Naive thymus-derived CD8-positive, alpha-beta T cell (primary cell): Measurements from ENCODE around the gene SH2B3. TPM values are rescaled to one million over a fixed set of nuclear protein-coding genes. Genes with fewer than 3 reads are reported as not detected.

Source experiments
- ATAC-seq, 2 donors: fragments of 150-1000 bp; cut with Tn5 transposase in 1 of 2; sonication (Bioruptor Pico), chemical (Tn5 transposase) in 1 of 2; 1 replicate in 1 of 2; 2 replicates in 1 of 2; pipeline ENCODE4 v1.10.0; 2021; ENCODE audit warnings: mild to moderate bottlenecking in 2 of 2, moderate library complexity in 2 of 2
- POLR2A ChIA-PET: fragments of 350-600 bp; sonication (Branson Sonifier 250); formaldehyde crosslinking; loops from one replicate; lab custom pipeline; 2021; ENCODE audit warnings: antibody characterized with exemption; lab: Charles Lee
- DNase-seq, 10 donors: peaks; one replicate each; pipeline versions ENCODE4 v3.0.0 to v3.0.0-alpha.2; 2020 to 2022
- H3K27ac Mint-ChIP-seq, 10 donors: one replicate each; pipeline ENCODE4 v1.8.0; 2020 to 2022; ENCODE audit warnings: mild to moderate bottlenecking in 10 of 10, mixed read lengths in 10 of 10, moderate library complexity in 4 of 10, inconsistent platforms in 1 of 10
- H3K27me3 Mint-ChIP-seq, 5 donors: one replicate each; pipeline ENCODE4 v1.8.0; 2021 to 2022; ENCODE audit warnings: mixed read lengths in 5 of 5
- H3K36me3 Mint-ChIP-seq, 3 donors: one replicate each; pipeline ENCODE4 v1.8.0; 2020 to 2022; ENCODE audit warnings: mixed read lengths in 3 of 3, mild to moderate bottlenecking in 2 of 3, inconsistent platforms in 1 of 3
- H3K4me1 Mint-ChIP-seq, 4 donors: one replicate each; pipeline ENCODE4 v1.8.0; 2021 to 2022; ENCODE audit warnings: mixed read lengths in 4 of 4
- H3K4me3 Mint-ChIP-seq, 10 donors: one replicate each; pipeline ENCODE4 v1.8.0; 2020 to 2022; ENCODE audit warnings: mild to moderate bottlenecking in 10 of 10, mixed read lengths in 10 of 10, moderate library complexity in 6 of 10, inconsistent platforms in 1 of 10
- H3K9me3 Mint-ChIP-seq, 9 donors: one replicate each; pipeline ENCODE4 v1.8.0; 2020 to 2022; ENCODE audit warnings: mixed read lengths in 9 of 9, mild to moderate bottlenecking in 3 of 9, inconsistent platforms in 1 of 9, moderate library complexity in 1 of 9
- polyA plus RNA-seq, 3 donors: library from polyadenylated mRNA; unstranded; fragments of 300-500 nt; fragmentation: Illumina TruSeq; gene quantifications; one replicate each; pipeline ENCODE4 v1.2.3, GENCODE V29; 2021
- total RNA-seq, 8 experiments: library from RNA in 2 of 8; stranded (reverse) in 2 of 8; gene quantifications; one replicate each; pipeline ENCODE4 v1.2.3 and lab custom pipeline; 2021 to 2026

SH2B3 gene
- total and polyA plus RNA-seq, 5 experiments from 2014 or later = 2.1 to 12.8 (median 5.3) TPM

GRCh38 chr12:111442301-111443045, 36.8 kb downstream of the SH2B3 start:
- H3K27me3 Mint-ChIP-seq = no peaks in the 10 kb centered on the region
- DNase-seq = no peak
- H3K9me3 Mint-ChIP-seq = no peaks in the 10 kb centered on the region
- H3K4me1 Mint-ChIP-seq = peaks cover 35 to 87% (median 80%) of the 10 kb centered on the region in 4 donors
- ATAC-seq = no peak
- peak overlapping the region in 2 of 10 donors; percentile 9 to 17 for H3K4me3 Mint-ChIP-seq
- H3K36me3 Mint-ChIP-seq = peaks cover 0 to 21% (median 4%) of the 10 kb centered on the region in 3 donors
- H3K27ac Mint-ChIP-seq = peak overlapping the region; percentile 13 to 91 (median 64)
- POLR2A ChIA-PET = interaction anchor here (1.1 to 5.5 kb wide), 4 partner anchors 8 to 75 kb away, joined by 3 to 46 read pairs (median 20); no protein-coding TSS in a partner anchor

GRCh38 chr12:111443086-111443485, 37.4 kb downstream of the SH2B3 start:
- no peaks in the 10 kb centered on the region for H3K9me3 Mint-ChIP-seq
- ATAC-seq (no peak), DNase-seq (no peak)
- H3K27ac Mint-ChIP-seq = peak overlapping the region in 9 of 10 donors; percentile 8 to 91 (median 66)
- H3K4me1 Mint-ChIP-seq = peaks cover 31 to 83% (median 77%) of the 10 kb centered on the region in 4 donors
- H3K36me3 Mint-ChIP-seq = peaks cover 0 to 24% (median 4%) of the 10 kb centered on the region in 3 donors
- H3K27me3 Mint-ChIP-seq = no peaks in the 10 kb centered on the region
- POLR2A ChIA-PET = interaction anchor here (2.9 to 5.5 kb wide), 3 partner anchors 8 to 39 kb away, joined by 10 to 46 read pairs (median 29); no protein-coding TSS in a partner anchor
- H3K4me3 Mint-ChIP-seq = peak overlapping the region in 4 of 10 donors; percentile 7 to 17 (median 12)

DNA sequence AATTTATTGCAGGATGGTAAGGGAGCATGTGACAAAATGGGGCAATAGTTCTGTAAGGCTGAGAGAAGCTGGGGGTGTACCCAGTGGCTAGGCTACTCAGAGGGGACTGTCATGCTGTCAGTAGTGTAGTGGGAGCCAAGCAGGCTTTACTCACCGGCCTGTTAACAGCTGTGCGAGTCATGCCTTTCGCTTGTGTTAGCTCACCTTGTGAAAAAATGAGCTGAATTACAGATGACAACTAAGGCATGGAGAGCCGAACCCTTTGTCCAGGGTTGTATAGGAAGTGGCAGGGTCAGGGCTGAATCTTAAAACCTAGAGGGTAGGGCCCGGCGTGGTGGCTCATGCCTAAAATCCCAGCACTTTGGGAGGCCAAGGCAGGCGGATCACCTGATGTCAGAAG, 37.9 kb downstream of the SH2B3 start:
- no peak for ATAC-seq
- POLR2A ChIA-PET = interaction anchor here (2.5 to 5.5 kb wide), 4 partner anchors 9 to 40 kb away, joined by 8 to 46 read pairs (median 20); no protein-coding TSS in a partner anchor
- H3K27ac Mint-ChIP-seq = peak overlapping the region in 7 of 10 donors; percentile 17 to 91 (median 78)
- no peak for DNase-seq
- peaks cover 27 to 83% (median 74%) of the 10 kb centered on the region in 4 donors for H3K4me1 Mint-ChIP-seq
- no peaks in the 10 kb centered on the region for H3K27me3 Mint-ChIP-seq
- H3K36me3 Mint-ChIP-seq = peaks cover 0 to 27% (median 4%) of the 10 kb centered on the region in 3 donors
- H3K4me3 Mint-ChIP-seq = peak overlapping the region in 5 of 10 donors; percentile 7 to 56 (median 9)
- no peaks in the 10 kb centered on the region for H3K9me3 Mint-ChIP-seq

DNA sequence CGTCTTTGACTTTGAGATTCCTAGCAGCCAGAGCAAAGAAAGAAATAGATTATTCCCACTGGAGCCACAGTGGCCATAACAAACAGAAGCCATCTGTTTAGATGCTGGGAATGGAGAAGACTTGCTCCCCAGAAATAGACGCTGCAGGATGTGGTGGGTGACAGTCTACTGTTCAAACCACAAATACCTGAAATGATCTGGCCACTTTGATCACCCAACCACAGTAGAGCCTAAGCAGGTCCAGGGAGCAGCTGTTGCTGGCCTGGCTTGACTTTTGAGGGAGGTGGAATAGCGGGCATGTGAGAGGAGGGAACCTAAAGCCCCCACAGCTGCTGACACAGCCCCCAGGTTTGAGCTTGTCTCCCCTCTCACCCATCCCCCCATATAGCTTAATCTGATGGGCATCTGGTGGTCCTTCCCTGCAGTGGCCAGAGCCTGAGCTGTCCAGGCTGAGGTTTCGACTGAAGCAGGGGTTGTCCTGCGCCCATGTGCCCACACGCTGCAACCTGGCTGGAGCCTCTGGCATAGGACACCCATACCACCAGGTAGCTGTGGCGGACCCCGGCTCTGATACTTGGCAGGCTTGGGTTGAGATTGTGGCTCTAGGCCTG, 38.7 kb downstream of the SH2B3 start:
- Mint-ChIP-seq H3K4me3 (peak overlapping the region in 9 of 10 donors; percentile 39 to 77 (median 71)), H3K36me3 (peaks cover 0 to 33% (median 4%) of the 10 kb centered on the region in 3 donors), H3K27me3 (no peaks in the 10 kb centered on the region), H3K9me3 (no peaks in the 10 kb centered on the region), H3K27ac (peak overlapping the region; percentile 73 to 95 (median 90)), H3K4me1 (peaks cover 29 to 86% (median 72%) of the 10 kb centered on the region in 4 donors)
- DNase-seq (no peak), ATAC-seq (peak in 1 of 2 donors; percentile 2)
- POLR2A ChIA-PET = interaction anchor here (0.9 to 5.5 kb wide), 9 partner anchors 10 to 76 kb away, joined by 3 to 46 read pairs (median 6); partner anchors contain the start of gene SH2B3

- POLR2A ChIA-PET = interaction anchor here (0.9 to 5.5 kb wide), 10 partner anchors 10 to 77 kb away, joined by 3 to 46 read pairs (median 6); partner anchors contain the start of gene SH2B3
- Mint-ChIP-seq H3K4me3 (peak overlapping the region in 9 of 10 donors; percentile 39 to 77 (median 71)), H3K9me3 (no peaks in the 10 kb centered on the region), H3K27ac (peak overlapping the region; percentile 73 to 95 (median 90)), H3K27me3 (no peaks in the 10 kb centered on the region), H3K4me1 (peaks cover 29 to 83% (median 67%) of the 10 kb centered on the region in 4 donors), H3K36me3 (peaks cover 0 to 40% (median 4%) of the 10 kb centered on the region in 3 donors)
- DNase-seq = peak; percentile 44 to 83 (median 70)
- peak; percentile 98 to 99 for ATAC-seq
Measured at GRCh38 chr12:111444925-111445725, 39.4 kb downstream of the SH2B3 start.

- Mint-ChIP-seq H3K4me3 (peak overlapping the region; percentile 11 to 64 (median 41)), H3K27ac (peak overlapping the region; percentile 63 to 91 (median 86)), H3K4me1 (peaks cover 26 to 81% (median 64%) of the 10 kb centered on the region in 4 donors), H3K27me3 (no peaks in the 10 kb centered on the region), H3K36me3 (peaks cover 0 to 45% (median 4%) of the 10 kb centered on the region in 3 donors), H3K9me3 (no peaks in the 10 kb centered on the region)
- no peak for ATAC-seq
- POLR2A ChIA-PET = interaction anchor here (0.6 to 5.5 kb wide), 9 partner anchors 8 to 49 kb away, joined by 3 to 46 read pairs (median 6); no protein-coding TSS in a partner anchor
- peak in 1 of 10 donors; percentile 5 for DNase-seq
Measured at GRCh38 chr12:111445726-111446581, 40.2 kb downstream of the SH2B3 start.

DNA sequence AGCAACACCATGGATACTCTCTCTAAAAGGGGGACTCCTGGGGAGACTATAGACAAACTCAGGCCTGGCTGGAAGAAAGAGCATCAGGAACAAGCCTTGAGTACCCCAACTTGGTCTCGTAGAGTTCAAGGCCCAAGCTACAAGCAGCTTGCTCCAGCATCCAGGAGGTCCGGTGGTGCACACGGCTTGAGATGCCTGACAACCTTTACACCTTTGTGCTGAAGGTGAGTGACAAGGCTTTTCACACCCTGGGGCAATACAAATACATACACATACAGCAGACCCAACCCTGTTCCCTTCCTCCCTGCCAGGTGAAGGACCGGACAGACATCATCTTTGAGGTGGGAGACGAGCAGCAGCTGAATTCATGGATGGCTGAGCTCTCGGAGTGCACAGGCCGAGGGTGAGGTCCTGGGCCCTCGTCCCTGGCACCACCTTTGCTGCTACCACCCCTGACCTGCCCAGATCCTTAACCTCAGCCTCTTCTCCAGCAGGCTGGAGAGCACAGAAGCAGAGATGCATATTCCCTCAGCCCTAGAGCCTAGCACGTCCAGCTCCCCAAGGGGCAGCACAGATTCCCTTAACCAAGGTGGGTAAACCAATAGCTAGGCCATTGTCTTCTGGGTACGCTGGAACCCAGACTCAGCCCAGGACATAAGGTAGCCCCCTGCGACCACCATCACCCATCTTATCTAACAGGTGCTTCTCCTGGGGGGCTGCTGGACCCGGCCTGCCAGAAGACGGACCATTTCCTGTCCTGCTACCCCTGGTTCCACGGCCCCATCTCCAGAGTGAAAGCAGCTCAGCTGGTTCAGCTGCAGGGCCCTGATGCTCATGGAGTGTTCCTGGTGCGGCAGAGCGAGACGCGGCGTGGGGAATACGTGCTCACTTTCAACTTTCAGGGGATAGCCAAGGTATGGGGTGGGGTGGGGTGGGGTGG, 41.2 kb downstream of the SH2B3 start:
- Mint-ChIP-seq H3K4me1 (peaks cover 28 to 81% (median 67%) of the 10 kb centered on the region in 4 donors), H3K27me3 (no peaks in the 10 kb centered on the region), H3K36me3 (peaks cover 0 to 48% (median 4%) of the 10 kb centered on the region in 3 donors), H3K4me3 (no peak overlapping the region), H3K27ac (peak overlapping the region; percentile 32 to 91 (median 74)), H3K9me3 (no peaks in the 10 kb centered on the region)
- DNase-seq (peak in 2 of 10 donors; percentile 0 to 10), ATAC-seq (no peak)
- POLR2A ChIA-PET = interaction anchor here (0.6 to 5.5 kb wide), 4 partner anchors 9 to 40 kb away, joined by 3 to 46 read pairs (median 4); no protein-coding TSS in a partner anchor

- peak in 1 of 10 donors; percentile 0 for DNase-seq
- Mint-ChIP-seq H3K27me3 (no peaks in the 10 kb centered on the region), H3K4me3 (no peak overlapping the region), H3K9me3 (no peaks in the 10 kb centered on the region), H3K4me1 (peaks cover 25 to 75% (median 60%) of the 10 kb centered on the region in 4 donors), H3K27ac (peak overlapping the region in 9 of 10 donors; percentile 8 to 81 (median 63)), H3K36me3 (peaks cover 0 to 50% (median 4%) of the 10 kb centered on the region in 3 donors)
- POLR2A ChIA-PET = interaction anchor here (0.6 to 1.4 kb wide), 2 partner anchors 13 to 41 kb away, joined by 3 to 6 read pairs; no protein-coding TSS in a partner anchor
- ATAC-seq = no peak
Measured at GRCh38 chr12:111447571-111448265, 42.0 kb downstream of the SH2B3 start.

- Mint-ChIP-seq H3K27me3 (no peaks in the 10 kb centered on the region), H3K4me1 (peaks cover 21 to 69% (median 54%) of the 10 kb centered on the region in 4 donors), H3K36me3 (peaks cover 0 to 47% (median 4%) of the 10 kb centered on the region in 3 donors), H3K4me3 (no peak overlapping the region), H3K27ac (peak overlapping the region in 9 of 10 donors; percentile 8 to 83 (median 65)), H3K9me3 (no peaks in the 10 kb centered on the region)
- no peak for DNase-seq
- POLR2A ChIA-PET = interaction anchor here (1.3 to 1.5 kb wide), 3 partner anchors 14 to 44 kb away, joined by 4 to 8 read pairs (median 6); no protein-coding TSS in a partner anchor
- ATAC-seq = no peak
Measured at GRCh38 chr12:111448266-111448830, 42.6 kb downstream of the SH2B3 start.
